Fibroblast of skin of left quadriceps (primary cell): ENCODE results near the gene FMN1.
A peak's percentile ranks its signal among the peaks of the same experiment; 100 is the strongest.
"Not testable (repeated sequence)": the region's sequence is repeated elsewhere in the genome, so short reads cannot be mapped to it uniquely, and the experiment has no call there.

ENCODE experiments used
- DNase-seq, 2 experiments: peaks; one replicate each; pipeline ENCODE4 v3.0.0-alpha.2; 2013; ENCODE audit warnings: low read depth in 2 of 2

FMN1 gene

GRCh38 chr15:33089878-33090757 is 104.4 kb downstream of the FMN1 start:
- peak; percentile 75 to 77 for DNase-seq

- no peak for DNase-seq
Measured at GRCh38 chr15:33089165-33089877, 105.2 kb downstream of the FMN1 start.

DNA sequence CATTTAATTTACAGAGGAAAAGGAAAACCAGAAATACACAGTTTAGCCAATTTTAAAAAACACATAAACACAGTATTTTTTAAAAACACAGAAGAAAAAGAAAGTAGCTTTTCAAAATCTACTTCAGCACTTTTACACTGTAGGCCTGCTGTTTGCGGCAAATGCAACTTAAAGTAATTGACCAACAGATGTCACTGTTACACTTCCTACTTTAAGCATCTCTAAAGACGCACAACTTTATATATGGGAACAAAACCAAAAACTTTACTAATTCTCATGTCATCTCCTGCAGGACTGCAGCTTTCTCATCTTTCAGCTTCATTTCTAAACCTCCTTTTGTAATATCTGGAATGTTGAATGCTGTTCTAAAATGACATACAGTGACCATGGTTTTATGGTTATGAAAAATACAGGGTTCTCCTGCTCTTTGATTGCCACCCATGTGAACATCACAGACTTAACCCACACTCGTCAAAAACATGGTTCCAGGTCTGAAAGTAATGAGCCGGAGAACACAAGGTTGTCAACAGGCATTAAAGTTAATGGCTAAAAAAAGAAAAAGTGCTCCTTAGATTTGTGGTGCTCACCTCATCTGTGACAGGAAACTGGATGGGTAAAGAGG is 107.9 kb downstream of the FMN1 start:
- DNase-seq = no peak

DNA sequence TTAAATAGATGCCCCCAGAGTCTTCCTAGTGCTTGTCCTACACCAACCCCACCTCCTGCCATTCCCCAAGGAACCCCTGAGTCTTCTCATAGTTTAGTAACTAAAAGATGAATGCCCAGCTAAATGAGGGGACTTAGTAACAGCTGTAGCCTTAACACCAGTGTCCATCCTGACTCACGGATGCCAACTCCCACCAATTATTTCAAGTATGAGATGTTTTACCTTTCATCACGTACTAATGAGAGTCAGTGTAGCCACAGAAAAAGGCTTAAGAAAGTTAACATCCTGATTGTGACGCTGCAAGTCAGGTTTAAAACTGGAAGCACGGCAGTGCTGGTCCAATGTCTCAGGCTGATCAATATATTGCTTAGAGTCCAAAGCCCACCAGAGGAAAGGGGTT is 109.9 kb downstream of the FMN1 start:
- no peak for DNase-seq

GRCh38 chr15:33083232-33084081 is 111.1 kb downstream of the FMN1 start:
- DNase-seq = no peak

DNA sequence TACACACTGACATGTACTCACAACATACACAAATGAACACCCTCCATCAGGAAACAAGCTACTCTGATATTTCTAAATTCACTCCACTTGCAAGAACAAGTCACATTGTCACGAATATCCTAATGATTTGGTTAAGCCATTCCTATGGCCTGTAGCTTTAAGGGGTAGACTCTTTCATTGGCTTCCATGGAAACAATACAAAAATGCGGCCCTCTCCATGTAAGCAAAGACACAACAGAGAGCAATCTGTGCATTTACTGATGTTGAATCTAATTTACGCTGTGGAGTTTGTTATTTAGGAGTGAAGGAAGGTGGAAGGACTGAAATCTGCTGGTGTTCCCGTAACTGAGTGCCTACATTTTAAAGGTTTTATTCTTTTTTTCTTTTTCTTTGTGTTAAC is 114.5 kb downstream of the FMN1 start:
- DNase-seq = no peak

DNA sequence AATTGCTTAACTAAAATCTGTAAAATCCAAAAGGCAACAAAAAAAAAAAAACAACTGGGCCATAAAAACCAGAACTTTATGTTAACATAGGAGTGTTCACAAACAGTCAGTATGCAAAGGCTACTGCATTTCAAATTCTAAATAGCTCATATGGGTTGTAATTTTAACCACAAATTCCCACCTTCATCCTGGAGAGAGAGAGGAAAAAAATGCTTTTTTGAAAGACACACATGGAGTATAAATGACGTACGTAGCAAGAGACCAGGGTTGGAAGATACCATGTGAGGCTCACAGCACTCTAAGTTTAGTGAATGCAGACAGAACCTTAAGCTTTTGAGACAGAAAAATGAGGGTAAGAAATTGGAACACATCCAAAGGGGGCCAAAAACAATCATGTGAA is 115.9 kb downstream of the FMN1 start:
- no peak for DNase-seq

DNA sequence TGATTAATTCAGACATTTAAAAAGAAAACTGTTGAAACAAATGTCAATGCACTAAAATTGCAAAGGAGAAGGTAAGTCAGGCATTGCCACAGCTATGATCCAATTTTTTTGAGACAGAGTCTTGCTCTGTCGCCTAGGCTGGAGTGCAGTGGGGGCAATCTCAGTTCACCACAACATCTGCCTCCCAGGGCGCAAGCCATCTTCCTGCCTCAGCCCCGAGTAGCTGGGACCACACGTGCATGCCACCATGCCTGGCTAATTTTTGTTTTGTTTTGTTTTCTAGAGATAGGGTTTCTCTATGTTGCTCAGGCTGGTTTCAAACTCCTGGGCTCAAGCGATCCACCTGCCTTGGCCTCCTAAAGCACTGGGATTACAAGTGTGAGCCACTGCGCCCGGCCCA is 117.6 kb downstream of the FMN1 start:
- no peak for DNase-seq

DNA sequence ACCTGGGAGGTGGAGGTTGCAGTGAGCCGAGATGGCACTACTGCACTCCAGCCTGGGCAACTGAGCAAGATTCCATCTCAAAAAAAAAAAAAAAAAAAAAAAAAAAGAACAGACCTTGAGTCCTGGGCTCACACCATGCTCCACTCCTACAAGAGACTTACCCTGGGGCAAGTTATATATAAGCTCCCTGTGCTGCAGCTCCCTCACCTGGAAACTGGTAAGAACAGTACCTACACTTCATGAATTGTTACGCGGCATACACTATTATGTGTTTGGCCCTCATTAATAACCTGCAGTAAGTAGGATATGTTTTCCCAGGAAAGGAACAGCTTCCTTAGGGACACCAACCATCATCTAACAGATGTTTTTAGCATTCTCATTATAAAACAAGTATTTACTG is 119.6 kb downstream of the FMN1 start:
- no peak for DNase-seq

DNA sequence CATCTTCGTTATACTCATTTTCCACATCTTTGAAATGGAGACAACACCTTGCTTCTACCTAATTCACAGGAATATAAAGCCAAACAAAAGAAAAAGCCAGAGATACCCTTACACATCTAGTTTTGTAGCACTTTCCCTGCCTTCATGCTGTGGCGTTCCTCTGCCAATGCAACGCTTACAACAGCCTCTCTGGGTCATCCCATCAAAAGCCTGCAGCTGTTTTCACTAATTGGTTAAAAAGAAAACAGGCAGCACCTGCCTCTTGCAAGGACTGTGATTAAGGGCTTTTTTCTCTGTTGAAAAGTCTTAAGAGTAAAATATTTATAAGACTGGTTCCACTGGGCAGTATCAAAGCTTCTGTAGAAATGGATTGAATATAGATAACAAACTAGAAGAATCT is 120.3 kb downstream of the FMN1 start:
- no peak for DNase-seq

DNA sequence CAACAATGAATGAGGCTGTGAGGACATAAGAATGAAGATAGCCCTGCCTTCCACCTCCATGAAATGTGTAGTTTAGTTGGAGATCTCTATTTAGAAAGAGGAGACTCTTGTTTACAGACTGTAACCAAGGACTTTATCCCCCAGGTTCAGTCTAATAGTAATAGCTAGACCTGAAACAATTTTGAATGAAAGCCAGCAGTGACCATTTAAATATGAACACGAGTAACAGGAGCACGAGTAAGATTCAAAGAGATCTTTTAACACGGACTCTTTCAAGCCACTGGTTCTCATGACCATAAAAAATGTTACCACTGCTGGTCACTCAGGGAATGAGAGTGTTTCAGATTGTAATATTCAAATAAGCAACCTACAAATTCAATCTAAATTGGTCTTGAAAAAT is 123.1 kb downstream of the FMN1 start:
- no peak for DNase-seq

GRCh38 chr15:33069903-33070302 is 124.6 kb downstream of the FMN1 start:
- not testable (repeated sequence) for DNase-seq

DNA sequence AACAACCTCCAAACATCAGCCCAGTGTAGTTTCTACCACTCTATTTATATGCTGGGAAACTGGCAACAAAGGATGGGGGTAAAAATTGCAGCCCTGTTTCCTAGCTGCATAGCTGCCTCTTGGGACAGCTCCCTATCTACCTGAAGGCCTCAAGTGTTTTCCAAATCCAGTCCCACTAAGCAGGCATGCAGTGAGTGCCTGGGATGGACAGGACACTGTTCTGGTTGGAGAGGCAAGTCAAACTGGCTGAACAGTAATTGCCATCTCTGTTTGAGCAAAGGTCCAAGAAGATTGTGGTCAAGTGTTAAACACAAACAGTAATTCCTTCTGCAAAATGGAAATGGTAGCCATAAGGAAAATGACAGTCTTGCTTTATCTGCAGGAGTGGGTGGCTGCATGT is 125.4 kb downstream of the FMN1 start:
- DNase-seq = no peak

DNA sequence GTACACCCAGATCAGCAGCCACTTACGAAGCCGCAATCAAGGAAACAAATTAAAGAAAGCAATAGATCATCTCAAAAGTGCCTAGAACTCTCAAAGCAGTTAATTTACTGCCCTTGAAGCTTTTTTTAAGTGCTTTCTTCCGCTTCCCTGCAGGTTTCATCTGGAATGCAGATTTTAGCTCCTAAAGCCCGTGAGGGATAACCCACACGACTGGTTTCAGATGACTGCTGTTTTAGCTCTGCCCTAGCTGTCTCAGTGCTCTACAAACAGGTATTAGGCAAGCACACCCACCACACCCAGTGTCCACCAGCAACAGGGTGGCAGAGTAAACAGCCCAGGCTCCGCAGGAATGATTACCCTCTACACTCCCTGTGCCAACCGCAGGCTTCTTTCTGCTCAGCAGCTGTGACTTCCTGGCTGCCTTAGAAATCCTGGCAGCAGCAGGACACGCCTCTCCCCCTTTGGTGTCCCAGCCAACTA is 126.0 kb downstream of the FMN1 start:
- no peak for DNase-seq

- no peak for DNase-seq
Measured at GRCh38 chr15:33068007-33068481, 126.5 kb downstream of the FMN1 start.

GRCh38 chr15:33067456-33067855 is 127.1 kb downstream of the FMN1 start:
- peak; percentile 72 to 74 for DNase-seq

- no peak for DNase-seq
Measured at GRCh38 chr15:33066584-33066983, 127.9 kb downstream of the FMN1 start.

- DNase-seq = peak in 1 of 2 experiments; percentile 49
Measured at GRCh38 chr15:33064878-33065277, 129.6 kb downstream of the FMN1 start.

GRCh38 chr15:33059184-33059583 is 135.3 kb downstream of the FMN1 start:
- peak; percentile 47 to 63 for DNase-seq

- DNase-seq = no peak
Measured at GRCh38 chr15:33057845-33058244, 136.7 kb downstream of the FMN1 start.

GRCh38 chr15:33055962-33056361 is 138.6 kb downstream of the FMN1 start:
- DNase-seq = no peak
